Measurements from ENCODE around the gene STX2.

DNA sequence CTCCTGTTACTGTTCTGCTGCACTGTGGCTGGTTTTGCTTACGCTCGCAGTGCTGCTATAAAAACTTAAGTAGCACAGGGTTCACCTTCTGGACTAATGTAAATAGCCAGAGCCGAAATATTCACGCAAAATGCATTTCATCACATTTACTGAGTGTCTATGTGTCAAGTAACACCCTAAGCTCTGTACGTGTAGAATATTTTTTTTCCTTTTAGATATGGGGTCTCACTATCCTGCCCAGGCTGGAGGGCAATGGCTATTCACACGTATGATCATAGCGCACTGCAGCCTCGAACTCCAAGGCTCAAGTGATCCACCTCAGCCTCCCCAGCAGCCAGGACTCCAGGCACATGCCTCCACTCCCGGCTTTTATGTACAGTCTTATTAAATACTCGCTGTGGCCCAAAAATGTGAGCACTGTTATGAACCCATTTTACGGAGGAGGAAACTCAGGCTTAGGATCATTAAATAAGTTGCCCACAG is 62.2 kb downstream of the STX2 start:
- no peak for TF ChIP-seq POLR2A (IDR thresholded peaks at IDR 0.05)
- TF ChIP-seq, protein P1, sequence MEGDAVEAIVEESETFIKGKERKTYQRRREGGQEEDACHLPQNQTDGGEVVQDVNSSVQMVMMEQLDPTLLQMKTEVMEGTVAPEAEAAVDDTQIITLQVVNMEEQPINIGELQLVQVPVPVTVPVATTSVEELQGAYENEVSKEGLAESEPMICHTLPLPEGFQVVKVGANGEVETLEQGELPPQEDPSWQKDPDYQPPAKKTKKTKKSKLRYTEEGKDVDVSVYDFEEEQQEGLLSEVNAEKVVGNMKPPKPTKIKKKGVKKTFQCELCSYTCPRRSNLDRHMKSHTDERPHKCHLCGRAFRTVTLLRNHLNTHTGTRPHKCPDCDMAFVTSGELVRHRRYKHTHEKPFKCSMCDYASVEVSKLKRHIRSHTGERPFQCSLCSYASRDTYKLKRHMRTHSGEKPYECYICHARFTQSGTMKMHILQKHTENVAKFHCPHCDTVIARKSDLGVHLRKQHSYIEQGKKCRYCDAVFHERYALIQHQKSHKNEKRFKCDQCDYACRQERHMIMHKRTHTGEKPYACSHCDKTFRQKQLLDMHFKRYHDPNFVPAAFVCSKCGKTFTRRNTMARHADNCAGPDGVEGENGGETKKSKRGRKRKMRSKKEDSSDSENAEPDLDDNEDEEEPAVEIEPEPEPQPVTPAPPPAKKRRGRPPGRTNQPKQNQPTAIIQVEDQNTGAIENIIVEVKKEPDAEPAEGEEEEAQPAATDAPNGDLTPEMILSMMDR (IDR thresholded peaks at IDR 0.05): no peak

Data from lower leg skin (tissue), 3 donors.